Keratinocyte (primary cell): Measurements from ENCODE around the gene SOWAHD. TPM values are rescaled to one million over a fixed set of nuclear protein-coding genes. Genes with fewer than 3 reads are reported as not detected.
A peak's percentile ranks its signal among the peaks of the same experiment; 100 is the strongest.

Experiments
- DNase-seq: peaks from one replicate; pipeline ENCODE4 v3.0.0-alpha.2; 2011; ENCODE audit warnings: low read depth, missing footprints, low spot score
- FAIRE-seq: peaks from 2 replicates; lab custom pipeline; 2011; peaks lifted over from hg19 to GRCh38; lab: Jason Lieb, UNC
- H2AFZ ChIP-seq: 2 replicates; pipeline ENCODE4 v1.6.0; 2012; ENCODE audit warnings: low read length, control low read depth, inconsistent platforms; ENCODE audit not compliant: control insufficient read depth
- H3K27ac ChIP-seq: 2 replicates; pipeline ENCODE4 v1.5.1; 2011; ENCODE audit warnings: low read length; ENCODE audit not compliant: control insufficient read depth, insufficient read depth
- H3K27me3 ChIP-seq: 3 replicates; pipeline ENCODE4 v1.6.0; 2011; ENCODE audit warnings: low read length; ENCODE audit not compliant: control insufficient read depth, insufficient read depth; ENCODE audit errors: extremely low read depth
- H3K36me3 ChIP-seq, 2 experiments: 2 replicates in 1 of 2; 3 replicates in 1 of 2; pipeline ENCODE4 v1.5.1; 2011; ENCODE audit warnings: low read length in 2 of 2, mild to moderate bottlenecking in 1 of 2; ENCODE audit not compliant: control insufficient read depth in 2 of 2, insufficient read depth in 2 of 2; ENCODE audit errors: extremely low read depth in 1 of 2
- H3K4me1 ChIP-seq: 3 replicates; pipeline ENCODE4 v1.5.1; 2011; ENCODE audit warnings: low read length; ENCODE audit not compliant: control insufficient read depth, insufficient read depth; ENCODE audit errors: extremely low read depth
- H3K4me2 ChIP-seq: 3 replicates; pipeline ENCODE4 v1.6.0; 2011; ENCODE audit warnings: low read depth, low read length; ENCODE audit not compliant: control insufficient read depth, insufficient read depth; ENCODE audit errors: extremely low read depth
- H3K4me3 ChIP-seq, 3 experiments: fragments of 200-600 bp in 1 of 3; sonication (generic) in 1 of 3; 2 replicates in 2 of 3; 3 replicates in 1 of 3; pipeline ENCODE4 v1.5.1; 2011 to 2016; ENCODE audit warnings: low read length in 3 of 3, mild to moderate bottlenecking in 3 of 3, control low read depth in 2 of 3, inconsistent platforms in 1 of 3, low read depth in 1 of 3, mixed read lengths in 1 of 3, mixed run types in 1 of 3, moderate library complexity in 1 of 3; ENCODE audit not compliant: control insufficient read depth in 2 of 3, insufficient read depth in 2 of 3; ENCODE audit errors: extremely low read depth in 1 of 3
- H3K79me2 ChIP-seq: 2 replicates; pipeline ENCODE4 v1.6.0; 2012; ENCODE audit warnings: low read length; ENCODE audit not compliant: control insufficient read depth, insufficient read depth
- H3K9ac ChIP-seq: 3 replicates; pipeline ENCODE4 v1.6.0; 2011; ENCODE audit warnings: low read length; ENCODE audit not compliant: control insufficient read depth, insufficient read depth; ENCODE audit errors: extremely low read depth
- H3K9me1 ChIP-seq: 3 replicates; pipeline ENCODE4 v1.6.0; 2011; ENCODE audit warnings: low read length; ENCODE audit not compliant: control insufficient read depth, insufficient read depth; ENCODE audit errors: extremely low read depth
- H3K9me3 ChIP-seq: 2 replicates; pipeline ENCODE4 v1.5.1; 2012; ENCODE audit warnings: low read depth, low read length; ENCODE audit not compliant: control insufficient read depth
- H4K20me1 ChIP-seq: 3 replicates; pipeline ENCODE4 v1.6.0; 2011; ENCODE audit warnings: low read length; ENCODE audit not compliant: control insufficient read depth, insufficient read depth; ENCODE audit errors: extremely low read depth
- EZH2 ChIP-seq: IDR thresholded peaks from one replicate; pipeline ENCODE4 v1.6.1; 2012; ENCODE audit warnings: inconsistent platforms, mild to moderate bottlenecking, low read length, moderate library complexity
- dilution Hi-C: fragments of 300-500 bp; cut with MboI; formaldehyde crosslinking; loops from one replicate; pipeline ENCODE4 v1.7.0; 2020; ENCODE audit warnings: low sequenced_read_pairs; ENCODE audit not compliant: extremely low pct_ligation_motif_present
- polyA plus RNA-seq, 5 experiments: library from polyadenylated mRNA; depleted of rRNA in 3 of 5; stranded (reverse) in 3 of 5; stranded (forward) in 1 of 5; unstranded in 1 of 5; fragments of >200 nt; gene quantifications; 1 replicate in 1 of 5; 2 replicates in 3 of 5; 3 replicates in 1 of 5; pipeline versions ENCODE4 v1.2.1 to v1.2.3, GENCODE V29; 2011 to 2012; ENCODE audit warnings: missing spikeins in 2 of 5, low read depth in 1 of 5, low replicate concordance in 1 of 5
- TF ChIP-seq, protein P1 (sequence below), 3 experiments: IDR thresholded peaks in 1 of 3; conservative IDR thresholded peaks in 1 of 3; optimal IDR thresholded peaks in 1 of 3; 2 replicates in 2 of 3; 3 replicates in 1 of 3; pipeline versions ENCODE3 to v1.5.1; 2011; ENCODE audit warnings: low read length in 3 of 3, mild to moderate bottlenecking in 3 of 3, moderate library complexity in 2 of 3, control low read depth in 1 of 3, inconsistent platforms in 1 of 3; ENCODE audit not compliant: insufficient read depth in 2 of 3; ENCODE audit errors: extremely low read depth in 1 of 3

SOWAHD gene
- polyA plus RNA-seq, 1 donor (not counting 4 experiments of a cell fraction or from before 2014, with no cell fraction given): not detected

DNA sequence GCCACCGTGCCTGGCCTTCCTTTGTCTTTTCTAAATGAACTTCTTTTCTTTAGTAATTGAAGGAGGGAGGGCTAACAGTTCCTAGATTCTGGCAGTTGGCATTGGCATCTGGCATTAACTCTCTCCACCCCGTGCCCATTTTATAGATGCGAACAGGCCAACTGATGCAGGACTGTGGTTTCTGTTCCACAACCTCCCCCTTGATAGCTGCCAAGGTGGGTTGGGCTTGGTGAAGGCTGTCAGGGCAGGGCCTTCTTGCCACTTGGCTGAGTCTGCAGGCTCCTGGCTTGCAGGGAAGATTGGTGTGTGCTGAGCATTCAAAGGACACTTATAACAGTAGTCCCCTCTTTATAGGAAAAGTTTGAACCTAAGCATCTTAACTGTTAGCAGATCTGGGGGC is 4.3 kb downstream of the SOWAHD start:
- no peak overlapping the region for H3K27ac ChIP-seq
- dilution Hi-C loops: no loop called here
- H3K9me1 ChIP-seq: no peaks in the 10 kb centered on the region
- H4K20me1 ChIP-seq: no peaks in the 10 kb centered on the region
- peaks cover 4% of the 10 kb centered on the region for H3K27me3 ChIP-seq
- no peaks in the 10 kb centered on the region for H3K9me3 ChIP-seq
- no peak for FAIRE-seq
- H3K9ac ChIP-seq: no peak overlapping the region
- no peak for TF ChIP-seq EZH2
- TF ChIP-seq, protein P1, sequence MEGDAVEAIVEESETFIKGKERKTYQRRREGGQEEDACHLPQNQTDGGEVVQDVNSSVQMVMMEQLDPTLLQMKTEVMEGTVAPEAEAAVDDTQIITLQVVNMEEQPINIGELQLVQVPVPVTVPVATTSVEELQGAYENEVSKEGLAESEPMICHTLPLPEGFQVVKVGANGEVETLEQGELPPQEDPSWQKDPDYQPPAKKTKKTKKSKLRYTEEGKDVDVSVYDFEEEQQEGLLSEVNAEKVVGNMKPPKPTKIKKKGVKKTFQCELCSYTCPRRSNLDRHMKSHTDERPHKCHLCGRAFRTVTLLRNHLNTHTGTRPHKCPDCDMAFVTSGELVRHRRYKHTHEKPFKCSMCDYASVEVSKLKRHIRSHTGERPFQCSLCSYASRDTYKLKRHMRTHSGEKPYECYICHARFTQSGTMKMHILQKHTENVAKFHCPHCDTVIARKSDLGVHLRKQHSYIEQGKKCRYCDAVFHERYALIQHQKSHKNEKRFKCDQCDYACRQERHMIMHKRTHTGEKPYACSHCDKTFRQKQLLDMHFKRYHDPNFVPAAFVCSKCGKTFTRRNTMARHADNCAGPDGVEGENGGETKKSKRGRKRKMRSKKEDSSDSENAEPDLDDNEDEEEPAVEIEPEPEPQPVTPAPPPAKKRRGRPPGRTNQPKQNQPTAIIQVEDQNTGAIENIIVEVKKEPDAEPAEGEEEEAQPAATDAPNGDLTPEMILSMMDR (optimal IDR thresholded peaks at IDR 0.05 in 1 of 3, IDR thresholded peaks at IDR 0.05 in 1 of 3, conservative IDR thresholded peaks at IDR 0.05 in 1 of 3; ENCODE audit: extremely low read depth in 1 of 3, insufficient read depth in 2 of 3, low read length in 3 of 3): no peak
- no peak overlapping the region for H3K4me3 ChIP-seq
- H3K36me3 ChIP-seq: no peaks in the 10 kb centered on the region
- H3K4me2 ChIP-seq: no peak overlapping the region
- H3K79me2 ChIP-seq: no peaks in the 10 kb centered on the region
- H3K4me1 ChIP-seq: no peaks in the 10 kb centered on the region
- no peak for DNase-seq
- no peak overlapping the region for H2AFZ ChIP-seq

DNA sequence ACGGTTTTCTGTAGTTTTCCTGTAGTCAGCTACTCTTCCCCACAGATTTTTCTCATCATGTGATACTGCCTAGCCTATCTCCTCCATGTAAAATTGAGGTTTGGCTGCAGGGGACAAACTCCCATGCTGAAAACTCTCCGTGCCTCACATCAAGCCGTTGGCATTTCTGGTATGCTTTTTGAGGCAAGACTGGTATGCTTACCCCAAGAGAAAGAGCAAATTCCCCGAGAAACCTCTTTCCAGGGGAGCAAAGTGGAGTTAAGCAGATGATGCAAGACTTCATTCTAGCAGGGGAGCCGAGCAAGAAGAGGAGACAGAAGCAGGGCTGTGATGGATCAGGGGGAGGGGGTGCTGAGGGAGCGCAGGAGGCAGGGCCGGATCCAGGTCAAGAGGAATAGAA is 4.8 kb downstream of the SOWAHD start:
- Histone ChIP-seq H2AFZ (no peak overlapping the region), H3K9me3 (no peaks in the 10 kb centered on the region), H3K79me2 (no peaks in the 10 kb centered on the region), H3K4me2 (peak overlapping the region; percentile 8), H3K36me3 (no peaks in the 10 kb centered on the region), H3K4me1 (no peaks in the 10 kb centered on the region), H3K27me3 (peaks cover 4% of the 10 kb centered on the region), H3K9ac (no peak overlapping the region), H3K4me3 (no peak overlapping the region), H3K9me1 (no peaks in the 10 kb centered on the region), H4K20me1 (no peaks in the 10 kb centered on the region), H3K27ac (no peak overlapping the region)
- FAIRE-seq: no peak
- DNase-seq: no peak
- dilution Hi-C loops: no loop called here
- no peak for TF ChIP-seq EZH2
- TF ChIP-seq, protein P1 (optimal IDR thresholded peaks at IDR 0.05 in 1 of 3, IDR thresholded peaks at IDR 0.05 in 1 of 3, conservative IDR thresholded peaks at IDR 0.05 in 1 of 3; ENCODE audit: extremely low read depth in 1 of 3, insufficient read depth in 2 of 3, low read length in 3 of 3): no peak
